Measurements from ENCODE around the gene AACS. TPM values are rescaled to one million over a fixed set of nuclear protein-coding genes. Genes with fewer than 3 reads are reported as not detected.

The AACS gene
- total RNA-seq, 2 experiments from 2014 or later, result 16.0 to 17.0 TPM

DNA sequence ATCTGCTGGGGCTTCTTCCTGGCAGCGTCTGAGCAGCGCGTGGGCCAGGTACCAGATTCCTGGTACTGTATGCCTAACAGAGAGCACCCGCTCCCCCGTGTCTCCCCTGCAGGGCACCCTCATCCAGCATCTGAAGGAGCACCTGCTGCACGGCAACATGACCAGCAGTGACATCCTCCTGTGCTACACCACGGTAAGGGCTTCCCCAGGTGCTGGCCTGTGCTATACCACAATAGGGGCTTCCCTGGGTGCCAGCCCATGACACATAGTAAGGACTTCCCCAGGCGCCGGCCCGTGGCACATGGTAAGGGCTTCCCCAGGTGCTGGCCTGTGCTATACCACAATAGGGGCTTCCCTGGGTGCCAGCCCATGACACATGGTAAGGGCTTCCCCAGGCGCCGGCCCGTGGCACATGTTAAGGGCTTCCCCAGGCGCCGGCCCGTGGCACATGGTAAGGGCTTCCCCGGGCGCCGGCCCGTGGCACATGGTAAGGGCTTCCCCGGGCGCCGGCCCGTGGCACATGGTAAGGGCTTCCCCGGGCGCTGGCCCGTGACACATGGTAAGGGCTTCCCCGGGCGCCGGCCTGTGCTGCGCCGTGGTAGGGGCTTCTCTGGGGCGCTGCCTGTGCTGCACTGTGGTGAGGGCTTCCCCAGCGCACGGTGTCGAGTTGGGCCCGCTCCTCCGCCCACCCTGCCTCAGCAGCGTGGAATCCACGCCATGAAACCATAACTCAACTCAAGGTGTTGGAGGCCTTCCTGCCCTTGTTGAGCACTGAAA is 49.3 kb downstream of the AACS start:
- H3K9me3 Mint-ChIP-seq, result no peaks in the 10 kb centered on the region
- no peaks in the 10 kb centered on the region for H3K4me1 Mint-ChIP-seq
- H3K36me3 Mint-ChIP-seq, result peaks cover 13% of the 10 kb centered on the region
- H3K27ac Mint-ChIP-seq, result no peak overlapping the region
- no peaks in the 10 kb centered on the region for H3K27me3 Mint-ChIP-seq
- DNase-seq, result no peak
- H3K4me3 Mint-ChIP-seq, result no peak overlapping the region

DNA sequence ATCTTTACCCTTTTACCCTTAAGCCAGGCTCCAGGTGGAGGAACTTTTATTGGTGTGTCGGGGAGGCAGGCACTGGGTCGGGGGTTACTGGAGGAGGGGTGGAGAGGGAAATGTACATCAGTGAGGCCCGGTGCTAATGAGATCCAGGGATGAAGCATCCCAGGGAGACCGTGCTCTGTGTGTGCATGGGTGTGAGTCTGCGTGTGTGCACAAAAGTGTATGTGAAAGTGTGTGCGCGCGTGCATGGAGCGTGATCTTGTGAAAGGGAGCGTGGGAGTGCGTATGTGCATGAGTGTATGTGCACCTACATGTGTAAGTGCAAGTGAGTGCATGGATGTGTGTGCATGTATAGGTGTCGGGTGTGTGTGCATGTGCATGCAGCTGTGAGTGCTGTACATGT is 55.3 kb downstream of the AACS start:
- no peak for DNase-seq
- no peaks in the 10 kb centered on the region for H3K9me3 Mint-ChIP-seq
- H3K36me3 Mint-ChIP-seq, result peaks cover 2% of the 10 kb centered on the region
- no peak overlapping the region for H3K27ac Mint-ChIP-seq
- H3K27me3 Mint-ChIP-seq, result no peaks in the 10 kb centered on the region
- no peak overlapping the region for H3K4me3 Mint-ChIP-seq
- H3K4me1 Mint-ChIP-seq, result no peaks in the 10 kb centered on the region

- no peaks in the 10 kb centered on the region for H3K27me3 Mint-ChIP-seq
- H3K4me1 Mint-ChIP-seq, result no peaks in the 10 kb centered on the region
- no peak overlapping the region for H3K27ac Mint-ChIP-seq
- no peak for DNase-seq
- peaks cover 2% of the 10 kb centered on the region for H3K36me3 Mint-ChIP-seq
- no peak overlapping the region for H3K4me3 Mint-ChIP-seq
- no peaks in the 10 kb centered on the region for H3K9me3 Mint-ChIP-seq
Measured at GRCh38 chr12:125121106-125121505, 55.9 kb downstream of the AACS start.

DNA sequence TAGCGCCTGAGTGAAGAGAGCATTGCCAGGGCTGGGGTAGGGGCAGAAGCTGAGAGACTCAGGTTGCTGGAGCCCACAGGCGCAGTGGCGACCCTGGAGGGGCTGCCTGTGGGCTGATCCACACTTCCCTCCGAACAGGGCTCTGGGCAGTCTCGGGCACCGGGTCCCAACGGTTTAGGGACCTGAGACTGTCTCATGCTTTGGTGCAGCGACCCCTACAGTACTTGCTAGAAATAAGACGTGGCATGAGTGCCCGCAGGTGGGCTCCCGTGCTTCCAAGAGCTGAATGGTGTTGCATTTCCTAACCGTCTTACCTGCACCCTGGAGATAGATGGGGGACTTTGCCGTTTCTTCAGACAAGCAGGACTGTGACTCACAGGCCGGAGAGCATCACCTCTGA is 57.4 kb downstream of the AACS start:
- H3K27me3 Mint-ChIP-seq, result no peaks in the 10 kb centered on the region
- no peak overlapping the region for H3K4me3 Mint-ChIP-seq
- no peak for DNase-seq
- H3K4me1 Mint-ChIP-seq, result no peaks in the 10 kb centered on the region
- no peaks in the 10 kb centered on the region for H3K9me3 Mint-ChIP-seq
- H3K27ac Mint-ChIP-seq, result no peak overlapping the region
- peaks cover 2% of the 10 kb centered on the region for H3K36me3 Mint-ChIP-seq

DNA sequence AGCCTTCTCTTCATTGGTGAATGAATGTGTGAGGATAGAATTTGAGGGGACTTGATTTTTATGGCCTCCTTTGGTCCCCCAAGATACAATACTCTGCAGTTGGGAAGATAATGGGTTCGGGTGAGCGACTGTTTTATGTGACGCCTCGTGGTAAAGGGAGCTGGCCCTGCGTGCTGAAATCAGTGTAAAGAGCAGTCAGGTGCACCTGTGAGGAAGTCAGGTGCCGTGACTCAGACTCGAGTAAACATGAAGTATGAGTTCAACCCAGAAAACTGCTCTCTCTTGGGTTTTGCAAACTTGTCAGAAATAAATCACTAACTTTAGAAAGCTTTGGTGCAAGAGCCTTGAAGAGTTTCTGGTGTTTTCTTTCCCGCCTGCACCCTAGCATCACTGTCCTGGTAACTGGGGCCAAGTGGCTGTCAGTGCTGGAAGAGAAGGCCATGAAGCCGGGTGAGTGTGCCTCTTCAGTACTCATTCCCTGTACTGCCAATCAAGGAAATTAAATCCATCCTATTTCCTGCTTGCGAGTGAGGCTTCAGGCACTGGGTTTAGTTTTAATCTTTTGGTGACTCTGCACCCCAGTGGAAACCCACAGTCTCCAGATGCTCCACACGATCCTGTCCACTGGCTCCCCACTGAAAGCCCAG is 59.2 kb downstream of the AACS start:
- Mint-ChIP-seq H3K36me3 (peaks cover 2% of the 10 kb centered on the region), H3K27ac (no peak overlapping the region), H3K4me3 (no peak overlapping the region), H3K4me1 (no peaks in the 10 kb centered on the region), H3K27me3 (no peaks in the 10 kb centered on the region), H3K9me3 (no peaks in the 10 kb centered on the region)
- DNase-seq, result no peak

GRCh38 chr12:125125271-125125670 is 60.0 kb downstream of the AACS start:
- Mint-ChIP-seq H3K27me3 (no peaks in the 10 kb centered on the region), H3K27ac (no peak overlapping the region), H3K4me1 (no peaks in the 10 kb centered on the region), H3K9me3 (no peaks in the 10 kb centered on the region), H3K36me3 (peaks cover 2% of the 10 kb centered on the region), H3K4me3 (no peak overlapping the region)
- DNase-seq, result no peak

DNA sequence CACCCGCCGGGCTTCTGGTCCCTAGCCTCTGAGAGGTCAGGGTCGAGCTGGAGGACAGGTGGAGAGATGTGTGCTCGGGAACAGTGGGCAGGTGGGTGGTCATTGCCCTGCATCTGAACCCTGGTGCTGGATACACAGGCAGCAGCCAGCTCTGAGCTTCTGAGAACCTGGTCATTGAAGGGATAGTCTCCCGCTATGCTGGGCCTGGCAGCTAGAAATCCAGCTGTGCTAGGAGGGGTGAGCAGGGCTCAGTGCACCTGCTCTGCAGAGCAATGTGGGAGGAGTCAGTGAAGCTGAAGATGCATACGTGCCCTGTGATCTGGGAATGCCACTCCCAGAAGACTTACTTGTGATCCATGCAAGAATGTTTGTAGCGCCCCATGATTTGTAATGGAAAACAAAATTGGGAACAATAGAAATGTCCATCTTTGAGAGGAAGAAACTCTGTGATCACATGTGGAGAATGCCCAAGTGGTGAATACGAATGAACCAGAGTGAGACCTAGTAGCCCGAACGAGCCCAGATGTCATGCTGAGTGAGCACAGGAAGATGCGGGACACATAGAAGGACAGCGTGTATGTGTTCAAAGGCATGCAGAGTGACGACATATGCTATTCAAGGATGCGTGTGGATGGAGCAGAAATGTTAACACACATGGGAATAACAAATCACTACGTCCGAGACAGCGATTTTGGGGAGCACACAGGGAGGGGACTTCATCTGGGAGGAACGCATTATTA is 63.4 kb downstream of the AACS start:
- H3K9me3 Mint-ChIP-seq, result no peaks in the 10 kb centered on the region
- H3K27me3 Mint-ChIP-seq, result no peaks in the 10 kb centered on the region
- no peaks in the 10 kb centered on the region for H3K4me1 Mint-ChIP-seq
- H3K27ac Mint-ChIP-seq, result no peak overlapping the region
- no peaks in the 10 kb centered on the region for H3K36me3 Mint-ChIP-seq
- H3K4me3 Mint-ChIP-seq, result no peak overlapping the region
- no peak for DNase-seq

DNA sequence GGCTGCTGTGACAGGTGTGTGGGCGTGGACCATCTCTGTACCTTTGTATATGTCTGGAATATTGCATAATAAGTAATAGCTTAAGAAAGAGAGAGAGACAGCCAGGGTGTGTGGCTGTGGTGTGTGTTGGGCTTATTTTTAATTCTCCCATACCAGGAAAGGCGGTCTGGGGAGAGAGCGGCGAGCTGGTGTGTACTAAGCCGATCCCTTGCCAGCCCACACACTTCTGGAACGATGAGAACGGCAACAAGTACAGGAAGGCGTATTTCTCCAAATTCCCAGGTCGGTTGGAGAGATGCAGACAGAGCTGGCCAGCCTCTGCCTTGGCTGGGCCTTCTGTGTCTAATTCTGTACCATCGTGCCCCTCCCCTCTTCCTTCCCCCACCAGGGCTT is 63.9 kb downstream of the AACS start:
- no peak overlapping the region for H3K4me3 Mint-ChIP-seq

GRCh38 chr12:125129591-125130255 is 64.5 kb downstream of the AACS start:
- Mint-ChIP-seq H3K27me3 (no peaks in the 10 kb centered on the region), H3K4me1 (no peaks in the 10 kb centered on the region), H3K9me3 (no peaks in the 10 kb centered on the region), H3K27ac (no peak overlapping the region), H3K36me3 (no peaks in the 10 kb centered on the region), H3K4me3 (no peak overlapping the region)
- no peak for DNase-seq

More for the DNA sequence above, 63.9 kb downstream of the AACS start:
- Mint-ChIP-seq H3K27me3 (no peaks in the 10 kb centered on the region), H3K27ac (no peak overlapping the region), H3K9me3 (no peaks in the 10 kb centered on the region), H3K4me1 (no peaks in the 10 kb centered on the region), H3K36me3 (no peaks in the 10 kb centered on the region)
- no peak for DNase-seq

GRCh38 chr12:125131958-125132357 is 66.7 kb downstream of the AACS start:
- H3K9me3 Mint-ChIP-seq, result no peaks in the 10 kb centered on the region
- no peaks in the 10 kb centered on the region for H3K4me1 Mint-ChIP-seq
- H3K27ac Mint-ChIP-seq, result no peak overlapping the region
- no peaks in the 10 kb centered on the region for H3K36me3 Mint-ChIP-seq
- no peak overlapping the region for H3K4me3 Mint-ChIP-seq
- no peak for DNase-seq
- H3K27me3 Mint-ChIP-seq, result no peaks in the 10 kb centered on the region

GRCh38 chr12:125132698-125133400 is 67.6 kb downstream of the AACS start:
- Mint-ChIP-seq H3K4me1 (no peaks in the 10 kb centered on the region), H3K27me3 (no peaks in the 10 kb centered on the region), H3K27ac (no peak overlapping the region), H3K4me3 (no peak overlapping the region), H3K9me3 (no peaks in the 10 kb centered on the region), H3K36me3 (no peaks in the 10 kb centered on the region)
- DNase-seq, result no peak

DNA sequence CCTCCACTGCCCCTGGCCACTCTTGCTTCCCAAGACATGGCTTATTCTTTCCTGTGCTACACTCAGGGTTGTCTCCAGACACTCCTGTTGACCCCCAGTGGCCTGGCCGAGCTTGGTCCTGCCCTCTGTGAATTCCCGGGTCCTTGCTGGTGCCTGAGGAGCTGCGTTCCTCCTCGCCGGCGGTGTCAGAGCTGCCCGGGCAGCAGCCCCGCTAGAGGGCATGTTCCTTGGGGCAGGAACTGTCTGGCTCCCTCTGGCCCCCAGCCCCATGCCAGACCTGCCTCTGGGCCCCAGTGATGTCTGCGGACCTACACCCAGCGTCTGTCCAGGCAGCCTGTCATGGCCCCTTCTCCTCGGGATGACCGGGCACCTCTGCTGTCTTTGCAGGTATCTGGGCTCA is 68.4 kb downstream of the AACS start:
- Mint-ChIP-seq H3K4me3 (no peak overlapping the region), H3K9me3 (no peaks in the 10 kb centered on the region), H3K27ac (no peak overlapping the region), H3K36me3 (no peaks in the 10 kb centered on the region), H3K27me3 (no peaks in the 10 kb centered on the region), H3K4me1 (no peaks in the 10 kb centered on the region)
- DNase-seq, result no peak

GRCh38 chr12:125134576-125134975 is 69.3 kb downstream of the AACS start:
- H3K4me1 Mint-ChIP-seq, result no peaks in the 10 kb centered on the region
- H3K27me3 Mint-ChIP-seq, result no peaks in the 10 kb centered on the region
- no peak overlapping the region for H3K4me3 Mint-ChIP-seq
- no peaks in the 10 kb centered on the region for H3K36me3 Mint-ChIP-seq
- H3K27ac Mint-ChIP-seq, result no peak overlapping the region
- DNase-seq, result no peak
- H3K9me3 Mint-ChIP-seq, result no peaks in the 10 kb centered on the region

- no peaks in the 10 kb centered on the region for H3K27me3 Mint-ChIP-seq
- H3K4me1 Mint-ChIP-seq, result no peaks in the 10 kb centered on the region
- no peak overlapping the region for H3K27ac Mint-ChIP-seq
- H3K9me3 Mint-ChIP-seq, result no peaks in the 10 kb centered on the region
- no peaks in the 10 kb centered on the region for H3K36me3 Mint-ChIP-seq
- DNase-seq, result no peak
- no peak overlapping the region for H3K4me3 Mint-ChIP-seq
Measured at GRCh38 chr12:125135906-125136305, 70.7 kb downstream of the AACS start.

DNA sequence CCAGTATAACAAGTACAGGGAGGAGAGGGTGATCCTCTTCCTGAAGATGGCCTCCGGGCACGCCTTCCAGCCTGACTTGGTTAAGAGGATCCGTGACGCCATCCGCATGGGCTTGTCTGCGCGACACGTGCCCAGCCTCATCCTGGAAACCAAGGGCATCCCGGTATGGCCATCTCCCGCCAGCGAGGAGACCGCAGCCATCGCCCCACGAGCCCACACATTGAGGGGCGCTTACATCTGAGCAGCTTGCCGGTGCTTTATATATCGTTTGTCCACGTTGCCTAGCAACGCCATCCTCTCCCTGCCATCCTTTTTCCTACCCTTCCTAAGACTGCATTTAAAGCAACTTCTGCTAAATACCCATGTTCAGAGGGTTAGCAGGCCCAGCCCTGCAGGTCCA is 71.5 kb downstream of the AACS start:
- DNase-seq, result no peak
- Mint-ChIP-seq H3K36me3 (no peaks in the 10 kb centered on the region), H3K9me3 (no peaks in the 10 kb centered on the region), H3K4me3 (no peak overlapping the region), H3K4me1 (no peaks in the 10 kb centered on the region), H3K27me3 (no peaks in the 10 kb centered on the region), H3K27ac (no peak overlapping the region)

All from activated naive CD8-positive, alpha-beta T cell treated with anti-CD3 and anti-CD28 coated beads for 36 hours (primary cell).